AG04449 (cell line): ENCODE results near the gene UNC5C.

ENCODE experiments used
- CTCF ChIA-PET: fragments of 350-600 bp; formaldehyde crosslinking; extraction: SDS; loops from one replicate; lab custom pipeline; 2021; ENCODE audit warnings: antibody characterized with exemption; lab: Yijun Ruan, JAX
- POLR2A ChIA-PET: fragments of 400-600, 350-600 bp; formaldehyde crosslinking; extraction: SDS; loops from one replicate; lab custom pipeline; 2020; ENCODE audit warnings: antibody characterized with exemption, inconsistent platforms; lab: Yijun Ruan, JAX
- DNase-seq: peaks from one replicate; pipeline ENCODE4 v3.0.0-alpha.2; 2010; ENCODE audit warnings: low read depth, low spot score
- H3K4me3 ChIP-seq: 2 replicates; pipeline ENCODE4 v1.5.1; 2011; ENCODE audit warnings: low read depth, mild to moderate bottlenecking, control low read depth, low read length
- CTCF ChIP-seq: IDR thresholded peaks from one replicate; pipeline ENCODE4 v1.5.1; 2011; ENCODE audit warnings: mild to moderate bottlenecking, moderate library complexity, low read length, control low read depth, inconsistent platforms; ENCODE audit not compliant: insufficient read depth; ENCODE audit errors: missing control alignments

Gene UNC5C

GRCh38 chr4:95317085-95317793 is 231.5 kb downstream of the UNC5C start:
- DNase-seq, result no peak
- no peak overlapping the region for H3K4me3 ChIP-seq
- ChIA-PET POLR2A (no interaction called here), CTCF (no interaction called here)
- TF ChIP-seq CTCF, result no peak

- no peak overlapping the region for H3K4me3 ChIP-seq
- POLR2A ChIA-PET, result no interaction called here
- CTCF ChIA-PET, result no interaction called here
- TF ChIP-seq CTCF, result no peak
- no peak for DNase-seq
Measured at GRCh38 chr4:95314573-95314972, 234.2 kb downstream of the UNC5C start.

- CTCF ChIA-PET, result no interaction called here
- no peak for DNase-seq
- POLR2A ChIA-PET, result no interaction called here
- no peak for TF ChIP-seq CTCF
- H3K4me3 ChIP-seq, result no peak overlapping the region
Measured at GRCh38 chr4:95304898-95305297, 243.9 kb downstream of the UNC5C start.

- CTCF ChIA-PET, result no interaction called here
- TF ChIP-seq CTCF, result no peak
- POLR2A ChIA-PET, result no interaction called here
- H3K4me3 ChIP-seq, result no peak overlapping the region
- no peak for DNase-seq
Measured at GRCh38 chr4:95300304-95300703, 248.5 kb downstream of the UNC5C start.

- POLR2A ChIA-PET, result no interaction called here
Measured at GRCh38 chr4:95296052-95296451, 252.7 kb downstream of the UNC5C start.

GRCh38 chr4:95295157-95295556 is 253.6 kb downstream of the UNC5C start:
- ChIA-PET CTCF (no interaction called here), POLR2A (no interaction called here)
- no peak for DNase-seq
- no peak for TF ChIP-seq CTCF
- H3K4me3 ChIP-seq, result no peak overlapping the region

More at GRCh38 chr4:95296052-95296451, 252.7 kb downstream of the UNC5C start:
- H3K4me3 ChIP-seq, result no peak overlapping the region
- TF ChIP-seq CTCF, result no peak
- CTCF ChIA-PET, result no interaction called here
- no peak for DNase-seq
